Left kidney (tissue), 1 donor: Measurements from ENCODE around the gene KCNG1. TPM values are rescaled to one million over a fixed set of nuclear protein-coding genes. Genes with fewer than 3 reads are reported as not detected.

ENCODE experiments used
- polyA plus RNA-seq: library from polyadenylated mRNA; unstranded; fragments of 120-200 nt; gene quantifications from one replicate; pipeline ENCODE4 v1.2.1, GENCODE V29; 2013; ENCODE audit not compliant: insufficient read length

KCNG1 gene
- polyA plus RNA-seq, 1 donor: 4.3 TPM

Other genes with a start within 250 kb of the KCNG1 start
- gene BCAS4, start 228.0 kb downstream of the KCNG1 start, polyA plus RNA-seq: 5.1 TPM
- gene ADNP, start 91.7 kb downstream of the KCNG1 start, polyA plus RNA-seq: 160 TPM
- 59.9 TPM for gene DPM1, start 64.6 kb downstream of the KCNG1 start, polyA plus RNA-seq
- gene MOCS3, start 64.3 kb downstream of the KCNG1 start, polyA plus RNA-seq: 4.7 TPM